NCI-H1436 (cell line): ENCODE data around the gene MAP7D2.

Source experiments
- DNase-seq: peaks from one replicate; lab custom pipeline; 2025; lab: John Stamatoyannopoulos, UW

The MAP7D2 gene

DNA sequence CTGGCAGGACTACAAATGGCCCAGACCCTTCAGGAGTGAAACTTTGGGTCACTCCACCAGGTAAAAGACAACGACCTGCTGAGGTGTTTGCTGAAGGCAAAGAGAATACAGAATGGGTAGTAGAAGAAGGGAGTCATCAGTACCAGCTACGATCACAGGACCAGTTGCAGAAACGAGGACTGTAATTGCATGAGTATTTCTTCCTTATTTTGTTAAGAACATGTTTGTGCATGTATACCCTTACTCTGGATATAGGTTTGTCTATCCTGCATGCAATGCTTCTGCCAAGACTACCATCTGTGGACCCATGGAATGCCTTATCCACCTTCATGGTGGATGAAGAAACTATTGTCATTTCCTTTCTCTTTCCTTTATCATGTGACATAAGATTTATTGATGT, 77.7 kb downstream of the MAP7D2 start:
- DNase-seq: no peak

DNA sequence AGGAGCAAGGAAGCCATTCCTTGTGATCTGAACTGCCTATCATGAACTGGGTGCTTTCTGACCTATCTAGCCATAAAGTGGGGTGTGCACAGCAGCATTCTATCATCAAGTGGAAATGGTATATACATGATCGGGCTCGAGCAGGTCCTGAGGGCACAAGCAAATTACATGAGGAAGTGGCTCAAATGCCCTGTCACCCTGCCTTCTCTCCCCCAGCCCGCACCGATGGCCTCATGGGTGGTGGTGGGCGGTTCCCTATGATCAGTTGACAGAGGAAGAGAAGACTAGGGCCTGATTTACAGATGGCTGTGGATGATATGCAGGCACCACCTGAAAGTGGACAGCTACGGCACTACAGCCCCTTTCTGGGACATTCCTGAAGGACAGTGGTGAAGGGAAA, 79.5 kb downstream of the MAP7D2 start:
- no peak for DNase-seq

DNA sequence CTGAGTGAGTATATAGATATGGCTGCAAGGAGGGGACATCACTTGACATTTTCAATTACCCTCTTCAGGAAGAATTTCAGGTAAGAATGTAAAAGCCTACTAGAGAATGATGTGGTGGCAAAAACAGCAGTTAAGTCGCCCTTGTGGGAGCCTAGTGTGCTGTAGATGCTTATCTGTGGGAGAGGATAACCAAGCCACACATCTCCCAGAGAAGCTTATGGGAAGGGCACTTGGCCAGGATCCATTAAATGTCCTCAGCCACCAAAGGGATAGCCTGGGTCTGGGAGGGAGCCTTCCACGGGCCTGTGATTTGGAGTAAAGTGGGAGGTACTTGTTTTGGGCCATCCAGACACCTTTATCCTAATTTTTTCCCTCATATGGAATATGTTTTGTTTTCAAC, 84.5 kb downstream of the MAP7D2 start:
- no peak for DNase-seq

DNA sequence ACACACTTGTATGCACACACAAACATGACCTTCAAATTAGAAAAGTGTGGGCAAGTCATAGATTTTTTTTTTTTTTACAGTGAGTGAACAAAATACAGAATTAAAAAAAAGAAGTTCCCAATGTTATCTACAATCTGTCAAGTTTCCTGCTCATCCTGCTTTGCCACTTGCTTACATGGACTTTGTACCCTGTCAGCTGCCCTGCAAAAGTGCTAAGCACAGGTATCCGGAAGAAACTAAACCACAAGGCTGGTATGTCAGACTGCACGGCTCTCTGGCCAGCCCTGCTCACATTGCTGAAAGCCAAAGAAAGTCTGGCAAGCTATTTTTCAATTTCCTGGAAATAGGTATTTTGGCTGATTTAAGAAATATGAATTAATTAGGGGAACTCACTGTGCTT, 87.0 kb downstream of the MAP7D2 start:
- no peak for DNase-seq

DNA sequence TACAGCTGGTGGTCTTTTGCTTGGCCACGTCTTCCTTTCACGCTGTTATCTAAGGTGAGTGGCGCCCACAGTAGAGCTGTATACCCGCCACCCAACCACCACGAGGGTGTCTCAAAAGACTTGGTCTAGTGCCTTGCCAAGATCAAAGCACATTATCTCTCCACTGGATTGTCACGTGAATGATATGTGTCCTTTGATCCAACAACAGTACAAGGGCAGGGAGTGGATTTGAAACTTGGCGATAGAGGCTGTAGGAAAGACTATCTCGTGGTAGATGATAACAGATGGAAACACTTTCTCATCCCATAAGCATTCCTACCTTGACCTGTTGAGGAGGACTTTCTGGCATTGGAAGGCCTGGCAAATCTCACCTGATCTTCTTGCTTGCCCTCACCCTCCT, 88.1 kb downstream of the MAP7D2 start:
- no peak for DNase-seq

DNA sequence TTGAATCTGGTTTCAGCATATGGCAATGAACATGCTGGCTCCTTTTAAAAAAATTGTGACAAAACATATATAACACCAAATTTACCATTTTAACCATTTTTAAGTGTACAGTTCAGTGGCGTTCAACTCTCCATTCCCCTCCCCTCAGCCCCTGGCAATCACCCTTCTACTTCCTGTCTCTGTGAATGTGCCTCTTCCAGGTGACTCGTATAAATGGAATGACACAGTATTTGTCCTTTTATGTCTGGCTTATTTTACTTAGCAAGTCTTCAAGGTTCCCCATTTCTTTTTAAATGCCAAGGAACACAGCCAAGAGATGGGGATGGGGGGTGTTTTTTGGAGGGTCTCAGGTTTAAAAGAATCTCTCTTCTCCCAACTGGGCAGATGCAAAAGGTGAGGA, 90.4 kb downstream of the MAP7D2 start:
- no peak for DNase-seq

DNA sequence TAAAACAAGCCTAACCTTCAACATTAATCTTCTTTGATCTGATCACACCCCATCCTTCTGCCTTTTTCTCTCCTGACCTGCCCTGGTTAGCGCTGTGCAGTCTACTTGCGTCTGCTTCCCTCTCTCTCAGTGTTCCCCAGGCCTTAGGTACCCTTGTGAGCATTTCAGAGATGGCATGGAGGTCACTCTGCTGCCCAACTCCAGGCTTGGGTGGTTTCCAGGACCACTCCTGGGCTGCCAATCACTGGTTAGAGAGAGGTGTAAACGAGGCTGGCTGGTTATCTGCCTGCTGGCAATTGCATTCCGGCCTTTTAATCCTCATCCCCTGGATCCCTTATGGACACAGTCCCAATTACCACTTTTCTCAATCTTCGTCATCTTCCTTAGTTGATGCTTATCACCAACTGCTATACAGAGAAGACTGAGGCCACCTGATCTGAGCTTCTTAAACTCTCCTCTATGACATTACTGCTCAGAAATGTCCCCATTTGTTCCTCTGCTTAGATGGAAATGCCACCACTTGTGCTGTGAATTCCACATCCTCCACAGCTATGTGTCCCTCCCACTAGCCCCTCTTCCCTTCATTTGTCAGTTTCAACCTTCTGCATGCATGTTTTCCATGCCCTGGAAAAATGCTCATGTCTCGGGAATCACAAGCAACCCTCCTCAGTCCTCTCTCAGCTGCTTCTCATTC, 96.9 kb downstream of the MAP7D2 start:
- no peak for DNase-seq

DNA sequence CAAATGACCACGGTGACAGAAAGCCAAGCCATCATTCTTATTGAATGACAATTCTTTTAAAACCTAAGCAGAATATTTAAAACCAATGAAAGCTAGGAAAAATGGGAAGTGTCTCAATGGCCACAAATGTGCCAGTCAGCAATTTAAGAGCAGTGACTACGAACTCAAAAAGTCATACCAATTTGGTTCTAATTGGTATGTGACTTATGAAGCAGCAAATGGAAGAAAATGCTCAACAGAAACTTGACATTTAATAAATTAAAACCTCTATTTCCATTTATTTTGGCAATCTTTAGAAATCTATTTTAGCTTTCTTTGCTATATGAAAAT, 100.1 kb downstream of the MAP7D2 start:
- no peak for DNase-seq

DNA sequence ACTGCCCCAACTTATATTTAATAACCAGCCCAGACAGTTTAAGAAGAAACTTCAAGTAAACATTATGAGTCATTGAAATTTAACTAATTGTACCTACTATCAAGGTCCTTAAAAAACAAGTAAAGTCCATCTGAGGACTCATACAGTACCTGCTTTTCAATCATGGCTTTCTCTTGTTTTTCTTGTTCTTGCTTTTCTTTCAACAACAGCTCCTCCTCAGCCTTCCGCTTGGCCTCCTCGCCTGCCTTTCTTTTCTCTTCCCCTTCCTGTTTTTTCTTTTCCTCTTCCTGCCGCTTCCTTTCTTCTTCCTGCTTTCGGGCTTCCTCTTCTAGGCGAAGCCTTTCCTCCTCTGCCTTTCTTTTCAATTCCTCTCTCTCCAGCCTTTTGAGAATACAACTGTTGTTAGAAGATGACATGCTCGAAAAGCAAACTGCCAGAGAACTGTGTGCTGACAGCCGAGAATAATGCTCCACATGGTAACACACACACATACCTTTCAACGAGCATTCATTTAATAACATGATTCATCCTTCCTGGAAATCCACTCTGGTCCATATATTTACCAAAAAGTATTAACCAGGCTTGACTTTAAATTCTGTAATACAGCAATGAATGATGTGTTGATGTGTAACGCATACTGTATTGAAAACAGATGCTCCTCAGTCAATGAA, 100.6 kb downstream of the MAP7D2 start:
- DNase-seq: no peak

DNA sequence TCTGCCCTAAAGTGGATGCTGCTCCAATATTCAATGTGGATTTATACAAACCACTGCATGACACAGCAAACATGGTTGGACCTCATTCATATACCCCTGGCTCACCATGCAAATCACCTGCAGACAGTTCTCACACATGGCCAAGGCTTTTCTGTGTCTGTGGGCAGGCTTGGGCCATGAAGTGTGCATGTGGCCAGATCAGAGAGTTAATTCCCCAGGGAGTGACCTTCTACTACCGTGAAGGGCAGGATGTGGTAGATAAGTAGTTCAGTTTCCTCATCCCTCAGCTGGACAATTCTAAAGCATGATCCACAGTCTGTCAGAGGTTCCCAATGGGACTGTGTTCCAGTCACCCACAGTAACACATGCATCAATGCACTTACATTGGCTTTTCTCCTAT, 101.3 kb downstream of the MAP7D2 start:
- DNase-seq: no peak

DNA sequence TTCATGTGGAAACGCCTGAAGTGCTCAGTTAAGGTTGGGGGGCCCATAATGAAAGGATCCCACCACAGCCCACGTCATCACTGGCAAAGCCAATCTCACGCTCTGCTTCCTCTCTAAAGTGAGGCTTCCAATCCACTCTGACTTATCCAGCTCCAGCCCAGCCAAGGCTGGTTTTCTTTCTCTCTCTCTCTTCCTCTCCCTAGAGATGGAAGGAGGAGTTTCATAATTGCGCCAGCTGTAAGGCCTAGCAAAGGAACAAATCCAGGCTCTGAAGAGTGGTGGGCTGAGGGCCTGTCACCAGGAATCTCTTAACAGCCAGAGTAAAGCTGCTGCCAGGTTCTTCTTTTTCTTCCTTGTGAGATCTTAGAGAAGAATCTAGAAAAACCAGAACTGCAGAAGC, 105.1 kb downstream of the MAP7D2 start:
- peak; percentile 9 for DNase-seq

DNA sequence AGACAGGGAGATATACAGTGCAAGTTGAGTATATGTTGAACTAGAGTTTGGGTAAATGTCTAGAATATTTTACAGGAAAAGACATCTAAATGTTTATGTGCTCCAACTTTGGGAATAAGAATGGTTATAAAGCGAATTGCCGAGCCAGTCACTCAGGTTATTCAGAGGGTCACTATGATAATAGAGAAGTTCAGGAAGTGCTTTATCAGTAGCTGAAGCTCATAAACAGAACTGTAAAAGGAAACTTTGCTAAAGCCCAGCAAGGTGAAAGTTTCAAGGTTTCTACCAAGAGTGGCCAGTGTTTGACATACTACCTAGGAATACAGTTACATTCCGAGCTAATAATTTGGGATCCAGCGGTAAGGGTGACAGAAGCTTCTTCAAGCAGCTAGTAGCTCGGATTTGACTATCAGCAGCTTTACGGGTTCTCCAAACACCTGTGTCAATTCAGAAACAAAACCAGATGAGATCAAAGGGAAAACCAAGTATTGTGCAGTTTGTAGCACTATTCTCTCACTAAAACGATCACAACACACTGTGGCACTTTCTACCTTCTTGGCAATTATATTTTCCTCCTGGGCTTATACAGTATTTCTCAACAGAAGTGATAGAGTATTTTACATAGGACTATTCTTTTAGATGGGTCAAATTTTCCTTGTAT, 108.6 kb downstream of the MAP7D2 start:
- no peak for DNase-seq

DNA sequence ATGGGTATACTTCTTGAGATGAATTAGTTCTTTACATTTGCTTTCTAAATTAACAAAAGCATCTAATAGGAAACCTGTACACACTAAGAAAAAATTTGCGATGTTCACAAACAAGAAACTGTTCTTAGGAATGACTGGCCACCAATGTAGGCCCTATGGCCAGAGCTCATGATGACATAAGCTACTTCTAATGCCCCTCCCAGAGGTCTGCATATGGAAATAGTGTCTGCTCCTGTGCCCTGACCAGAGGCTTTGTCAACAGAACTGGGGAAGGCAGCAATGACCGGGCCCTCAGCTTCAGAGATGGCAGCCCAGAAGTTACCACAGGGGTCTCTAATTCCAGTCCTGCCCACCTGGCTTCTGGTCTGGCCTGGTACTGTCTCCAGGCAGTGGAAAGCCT, 110.8 kb downstream of the MAP7D2 start:
- DNase-seq: no peak

DNA sequence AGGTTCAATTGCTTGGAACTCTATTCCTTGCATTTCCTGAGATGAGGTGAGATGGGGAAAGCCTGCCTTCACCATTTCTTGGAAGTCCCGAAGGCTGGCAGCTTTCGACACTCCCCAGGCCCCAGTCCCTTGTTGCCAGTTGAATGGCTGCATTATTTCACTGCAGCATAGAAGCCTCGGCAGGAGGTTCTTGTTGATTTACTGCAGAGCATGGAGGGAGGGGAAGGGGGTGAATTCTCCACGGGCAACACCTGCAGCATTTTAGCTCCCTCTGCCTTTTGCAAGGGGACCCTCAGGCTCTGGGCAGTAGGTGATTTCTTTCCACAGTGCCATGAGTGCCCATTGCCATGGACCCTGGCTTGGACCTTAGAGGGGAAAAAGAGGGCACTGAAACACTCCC, 115.1 kb downstream of the MAP7D2 start:
- no peak for DNase-seq

DNA sequence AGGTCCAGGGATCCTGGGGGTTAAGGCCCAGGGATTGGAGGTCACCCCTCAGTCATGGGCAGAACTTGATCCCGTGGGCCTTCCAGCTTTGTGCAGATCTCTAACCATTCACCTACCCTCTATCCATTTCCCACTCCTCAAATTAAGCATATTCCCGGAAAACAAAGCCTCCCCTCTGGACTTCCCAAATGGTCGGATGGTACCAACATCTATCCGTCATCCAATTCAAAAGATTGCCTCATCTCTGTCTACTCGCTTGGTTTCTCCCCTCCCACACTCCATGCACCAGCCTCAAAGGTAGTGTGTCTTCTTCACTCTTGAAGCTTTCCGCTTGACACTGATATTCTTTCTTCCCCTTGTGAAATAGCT, 125.4 kb downstream of the MAP7D2 start:
- no peak for DNase-seq

DNA sequence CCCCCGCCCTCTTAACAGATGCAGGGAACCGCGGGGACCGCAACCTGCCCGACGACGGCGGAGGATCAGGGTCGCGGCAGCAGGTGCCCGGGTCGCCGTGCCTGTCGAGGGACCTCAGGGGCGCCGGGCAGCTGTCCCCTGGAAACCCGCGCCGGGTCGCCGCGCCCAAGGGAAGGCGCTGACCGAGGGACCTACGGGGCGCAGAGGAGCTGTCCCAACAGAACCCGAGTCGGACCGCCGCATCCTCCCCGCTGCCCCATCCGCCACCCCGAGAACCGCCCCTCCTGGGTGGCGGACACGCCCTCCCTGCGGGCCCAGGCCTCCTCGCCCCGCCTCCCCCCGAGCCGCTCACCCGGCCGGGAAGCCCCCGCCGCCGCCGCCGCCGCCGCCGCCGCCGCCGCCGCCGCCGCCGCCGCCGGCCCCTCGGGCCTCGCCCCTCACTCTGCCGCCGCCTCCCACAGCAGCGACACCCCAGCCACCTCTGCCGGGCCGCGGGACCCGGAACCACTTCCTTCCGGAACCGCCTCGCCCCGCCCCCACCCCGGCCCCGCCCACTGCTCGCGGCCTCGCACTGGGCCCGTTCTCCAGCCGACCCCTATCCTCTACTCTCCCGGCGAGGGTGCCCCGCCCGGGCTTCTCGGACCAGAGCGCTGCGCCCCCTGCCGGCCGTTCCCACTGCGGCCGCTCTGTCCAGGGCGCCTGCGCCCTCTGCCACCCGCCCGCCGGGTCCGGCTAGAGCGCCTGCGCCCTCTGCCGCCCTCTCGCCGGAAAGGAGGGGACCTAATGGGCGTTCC, 126.0 kb downstream of the MAP7D2 start, which contains the start of gene BCLAF3:
BCLAF3 (minus strand) TSS at position 506 of the 794 bp plus-strand sequence. CDS start 20,797 bp downstream, outside the sequence.
- peak; percentile 71 for DNase-seq

DNA sequence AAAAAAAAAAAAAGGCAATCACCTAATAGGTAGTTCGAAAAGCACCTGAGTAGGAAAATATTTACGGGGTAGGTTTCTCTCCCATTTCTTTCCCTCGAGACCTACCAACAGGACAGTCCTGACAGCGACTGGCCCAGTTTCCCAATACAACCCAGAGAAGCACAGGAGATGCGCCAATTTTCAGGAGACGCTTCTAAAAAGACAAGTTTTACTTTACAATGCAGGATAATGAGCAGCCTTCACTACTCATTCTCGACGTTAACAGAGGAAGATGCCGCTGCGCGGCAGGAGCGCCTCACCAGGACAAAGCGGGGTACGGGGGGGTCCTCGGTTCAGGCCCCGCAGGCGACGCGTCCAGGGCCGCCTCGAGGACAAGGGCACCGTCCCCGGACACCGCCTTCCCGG, 126.6 kb downstream of the MAP7D2 start:
- no peak for DNase-seq

DNA sequence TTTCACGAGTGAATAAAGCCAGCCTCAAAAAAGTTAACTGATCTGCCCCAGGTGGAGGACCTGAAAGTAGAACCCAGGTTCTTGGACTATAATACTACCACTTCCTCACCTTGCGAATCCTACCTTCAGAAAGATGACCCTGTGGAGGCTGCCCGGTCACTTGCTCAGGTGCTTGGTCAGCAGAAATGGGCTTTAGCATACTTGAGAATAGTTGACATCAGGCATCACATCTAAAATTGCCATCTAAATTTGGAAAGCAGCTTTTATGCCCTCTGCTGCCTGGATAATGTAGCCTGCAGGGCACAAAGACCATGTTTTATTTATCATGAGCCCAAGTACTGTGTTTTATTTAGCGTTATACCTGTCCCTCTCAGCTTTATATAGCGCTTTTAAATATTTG, 128.9 kb downstream of the MAP7D2 start:
- no peak for DNase-seq

DNA sequence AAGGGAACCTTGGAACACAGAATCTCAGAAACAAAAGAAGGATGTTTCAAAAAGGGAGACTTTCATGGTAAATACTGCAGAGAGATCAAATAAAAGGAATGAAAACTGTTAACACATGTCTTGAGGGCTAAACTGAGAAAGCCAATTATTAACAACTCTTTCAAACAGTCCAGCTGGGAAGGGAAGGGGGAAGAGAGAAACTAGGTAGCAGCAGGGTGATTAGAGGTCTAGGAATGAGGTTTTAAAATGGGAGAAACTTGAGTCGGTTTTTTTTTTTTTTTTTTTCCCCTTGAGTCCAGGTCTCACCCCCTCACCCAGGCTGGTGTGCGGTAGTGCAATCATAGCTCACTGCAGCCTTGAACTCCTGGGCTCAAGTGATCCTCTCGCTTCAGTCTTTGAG, 130.2 kb downstream of the MAP7D2 start:
- DNase-seq: no peak

DNA sequence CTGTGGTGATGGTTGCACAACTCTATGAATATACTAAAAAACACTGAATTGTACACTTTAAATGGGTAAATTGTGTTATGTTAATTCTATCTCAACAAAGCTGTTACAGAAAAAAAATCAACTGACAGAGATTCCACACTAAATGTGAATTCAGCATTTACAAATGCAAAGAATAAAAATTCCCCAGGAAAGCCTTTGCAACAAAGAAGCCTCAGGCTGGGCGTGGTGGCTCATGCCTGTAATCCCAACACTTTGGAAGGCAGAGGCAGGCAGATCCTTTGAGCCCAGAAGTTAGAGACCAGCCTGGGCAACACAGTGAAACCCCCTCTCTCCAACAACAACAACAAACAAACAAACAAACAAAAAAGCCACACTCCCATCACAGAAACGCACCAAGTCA, 134.8 kb downstream of the MAP7D2 start:
- no peak for DNase-seq

DNA sequence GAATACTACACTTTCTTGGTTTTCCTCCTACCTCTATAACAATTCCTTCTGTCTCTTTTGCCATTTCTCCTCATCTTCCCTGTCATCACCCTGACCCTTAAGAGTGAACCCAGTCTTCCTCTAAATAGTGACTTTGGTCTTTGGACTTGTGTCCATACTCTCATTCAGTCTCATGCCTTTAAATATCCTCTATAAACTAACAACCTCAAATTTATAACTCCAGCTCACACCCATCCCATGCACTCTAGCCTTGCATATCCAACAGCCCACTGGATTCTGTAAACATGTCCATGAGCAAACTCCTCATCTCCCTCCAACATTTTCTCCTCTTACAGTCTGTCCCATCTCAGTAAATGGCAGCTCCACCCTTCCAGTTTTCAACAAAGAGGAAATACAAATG, 140.9 kb downstream of the MAP7D2 start:
- DNase-seq: no peak

DNA sequence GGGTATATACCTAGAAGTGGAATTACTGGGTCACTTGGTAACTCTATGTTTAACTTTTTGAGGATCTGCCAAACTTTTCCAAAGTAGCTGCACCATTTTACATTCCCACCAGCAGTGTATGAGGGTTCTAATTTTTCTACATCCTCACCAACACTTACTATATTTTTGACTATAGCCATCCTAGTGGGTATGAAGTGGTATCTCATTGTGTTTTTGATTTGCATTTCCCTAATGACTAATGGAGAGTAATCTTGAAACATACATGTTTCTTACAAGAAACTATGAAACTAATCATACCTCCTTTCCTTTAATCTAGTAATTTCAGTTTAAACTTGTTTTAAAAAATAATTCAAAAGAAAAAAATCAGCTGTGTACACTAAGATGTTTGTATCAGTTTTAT, 143.7 kb downstream of the MAP7D2 start:
- DNase-seq: no peak

DNA sequence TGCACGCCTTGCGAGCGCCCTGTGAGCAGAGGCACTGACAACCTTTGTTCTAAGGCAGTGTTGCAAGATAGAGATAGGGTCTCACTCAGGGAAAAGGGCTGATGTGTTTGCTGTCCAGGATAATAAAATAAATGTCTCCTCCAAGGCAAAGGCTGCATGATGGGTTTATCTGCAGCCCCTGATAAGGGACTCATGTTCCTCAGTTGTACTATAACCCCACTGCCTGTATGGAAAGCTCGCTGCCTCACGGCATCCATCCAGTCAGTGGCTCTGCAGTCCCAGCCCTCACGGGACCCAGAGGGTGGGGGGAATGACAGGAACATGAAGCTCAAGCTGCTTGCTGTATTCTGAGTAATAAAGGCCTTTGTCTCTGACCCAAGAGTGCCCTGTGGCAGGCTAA, 148.4 kb downstream of the MAP7D2 start:
- DNase-seq: no peak
